IPS DF 19.7 (cell line): ENCODE data around the gene PIP5K1A.

ENCODE experiments used
- DNase-seq: peaks from one replicate; pipeline ENCODE4 v3.0.0-alpha.2; 2013; ENCODE audit warnings: low read depth, low spot score

Gene PIP5K1A

GRCh38 chr1:151288502-151288901 is 90.2 kb downstream of the PIP5K1A start:
- no peak for DNase-seq

- DNase-seq, result no peak
These were observed 91.0 kb downstream of the PIP5K1A start for GRCh38 chr1:151289080-151289935.

GRCh38 chr1:151289991-151290708 is 91.8 kb downstream of the PIP5K1A start:
- no peak for DNase-seq

- no peak for DNase-seq
These were observed 92.5 kb downstream of the PIP5K1A start for GRCh38 chr1:151290709-151291303.

- no peak for DNase-seq
These were observed 94.1 kb downstream of the PIP5K1A start for GRCh38 chr1:151292207-151293030.

- DNase-seq, result no peak
These were observed 94.7 kb downstream of the PIP5K1A start for GRCh38 chr1:151293093-151293492.

- no peak for DNase-seq
These were observed 96.5 kb downstream of the PIP5K1A start for GRCh38 chr1:151294742-151295462.
